ENCODE measurements around the gene DTHD1. TPM values are rescaled to one million over a fixed set of nuclear protein-coding genes. Genes with fewer than 3 reads are reported as not detected.
A peak's percentile ranks its signal among the peaks of the same experiment; 100 is the strongest.

Gene DTHD1
- total and polyA plus RNA-seq, 2 experiments from 2014 or later, result not detected

- Histone ChIP-seq H3K9me3 (ENCODE audit: low read depth) (no peaks in the 10 kb centered on the region), H4K20me1 (ENCODE audit: insufficient read depth) (no peaks in the 10 kb centered on the region), H3K4me3 (peak within 1 kb of the TSS; percentile 51), H3K9me2 (ENCODE audit: insufficient read depth) (no peaks in the 10 kb centered on the region), H3K4me1 (ENCODE audit: insufficient read depth) (no peaks in the 10 kb centered on the region), H3K27me3 (replicated peaks; ENCODE audit: insufficient read depth) (peaks cover 21% of the 10 kb centered on the region), H2AFZ (peak within 1 kb of the TSS; percentile 66), H3K36me3 (ENCODE audit: low read depth) (no peaks in the 10 kb centered on the region), H3K4me2 (ENCODE audit: unreplicated experiment) (peak within 1 kb of the TSS; percentile 68), H3F3A (ENCODE audit: insufficient read depth) (no peaks in the 10 kb centered on the region), H3K27ac (no peak within 1 kb of the TSS), H3K79me2 (ENCODE audit: insufficient read depth) (no peaks in the 10 kb centered on the region), H3K9ac (no peak within 1 kb of the TSS)
- TF ChIP-seq EZH2phosphoT487 (IDR thresholded peaks at IDR 0.05; ENCODE audit: insufficient read depth, low read depth) (no peak), EZH2 (IDR thresholded peaks at IDR 0.05; ENCODE audit: insufficient read depth, poor library complexity, severe bottlenecking) (no peak)
- in situ Hi-C loops (cut with MboI), result no loop called here
- peak; percentile 21 for DNase-seq
- WGBS, 2 experiments (ENCODE audit: low coverage in 1 of 2, low lambda C conversion rate in 2 of 2, missing lambda C conversion rate in 2 of 2), result 5 to 6% methylated on average over 53 to 56 of the region's 81 CpGs
Measured at GRCh38 chr4:36244257-36245082, 36.9 kb upstream of the DTHD1 start, which contains the start of gene ARAP2. Gene ARAP2 (minus strand): TSS chr4:36244514. CDS start chr4:36229486, 15,028 bp downstream.

GRCh38 chr4:36249610-36250009 is 31.8 kb upstream of the DTHD1 start:
- Histone ChIP-seq H3K9me2 (ENCODE audit: insufficient read depth) (no peaks in the 10 kb centered on the region), H3K9me3 (ENCODE audit: low read depth) (no peaks in the 10 kb centered on the region), H3K79me2 (ENCODE audit: insufficient read depth) (no peaks in the 10 kb centered on the region), H3K4me1 (ENCODE audit: insufficient read depth) (no peaks in the 10 kb centered on the region), H3K9ac (no peak overlapping the region), H3K4me2 (ENCODE audit: unreplicated experiment) (no peak overlapping the region), H3K4me3 (no peak overlapping the region), H3K27me3 (replicated peaks; ENCODE audit: insufficient read depth) (peaks cover 6% of the 10 kb centered on the region), H3K27ac (no peak overlapping the region), H4K20me1 (ENCODE audit: insufficient read depth) (no peaks in the 10 kb centered on the region), H3F3A (ENCODE audit: insufficient read depth) (no peaks in the 10 kb centered on the region), H3K36me3 (ENCODE audit: low read depth) (no peaks in the 10 kb centered on the region), H2AFZ (no peak overlapping the region)
- 20 to 21% methylated on average over 1 of the region's 1 CpG for WGBS, 2 experiments (ENCODE audit: low coverage in 1 of 2, low lambda C conversion rate in 2 of 2, missing lambda C conversion rate in 2 of 2)
- in situ Hi-C loops (cut with MboI), result no loop called here
- no peak for TF ChIP-seq EZH2 (IDR thresholded peaks at IDR 0.05; ENCODE audit: insufficient read depth, poor library complexity, severe bottlenecking)
- TF ChIP-seq EZH2phosphoT487 (IDR thresholded peaks at IDR 0.05; ENCODE audit: insufficient read depth, low read depth), result no peak
- no peak for DNase-seq

DNA sequence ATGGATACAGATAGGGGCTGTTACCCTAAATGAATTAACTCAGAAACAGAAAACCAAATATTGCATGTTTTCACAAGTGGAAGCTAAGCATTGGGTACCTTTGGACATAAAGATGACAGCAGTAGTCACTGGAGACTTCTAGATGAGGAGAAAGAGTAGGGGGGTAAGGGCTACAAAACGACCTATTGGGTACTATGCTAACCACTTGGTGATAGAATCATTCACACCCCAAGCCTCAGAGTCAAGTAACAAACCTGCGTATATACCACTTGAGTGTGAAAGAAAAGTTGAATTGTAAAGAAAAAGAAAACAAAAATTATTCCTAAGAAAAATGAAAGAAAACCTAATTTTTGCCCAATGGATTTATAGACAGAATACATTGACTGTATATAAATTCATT is 29.4 kb upstream of the DTHD1 start:
- no peaks in the 10 kb centered on the region for H3K27me3 ChIP-seq (replicated peaks; ENCODE audit: insufficient read depth)
- no peak for DNase-seq
- no peaks in the 10 kb centered on the region for H3F3A ChIP-seq (ENCODE audit: insufficient read depth)
- no peaks in the 10 kb centered on the region for H3K9me2 ChIP-seq (ENCODE audit: insufficient read depth)
- no peak overlapping the region for H3K27ac ChIP-seq
- H3K36me3 ChIP-seq (ENCODE audit: low read depth), result no peaks in the 10 kb centered on the region
- H3K4me1 ChIP-seq (ENCODE audit: insufficient read depth), result no peaks in the 10 kb centered on the region
- in situ Hi-C loops (cut with MboI), result no loop called here
- H3K4me2 ChIP-seq (ENCODE audit: unreplicated experiment), result no peak overlapping the region
- H3K79me2 ChIP-seq (ENCODE audit: insufficient read depth), result no peaks in the 10 kb centered on the region
- no peaks in the 10 kb centered on the region for H4K20me1 ChIP-seq (ENCODE audit: insufficient read depth)
- 24 to 31% methylated on average over 2 of the region's 2 CpGs for WGBS, 2 experiments (ENCODE audit: low coverage in 1 of 2, low lambda C conversion rate in 2 of 2, missing lambda C conversion rate in 2 of 2)
- no peak overlapping the region for H2AFZ ChIP-seq
- TF ChIP-seq EZH2 (IDR thresholded peaks at IDR 0.05; ENCODE audit: insufficient read depth, poor library complexity, severe bottlenecking) (no peak), EZH2phosphoT487 (IDR thresholded peaks at IDR 0.05; ENCODE audit: insufficient read depth, low read depth) (no peak)
- H3K9me3 ChIP-seq (ENCODE audit: low read depth), result no peaks in the 10 kb centered on the region
- no peak overlapping the region for H3K4me3 ChIP-seq
- H3K9ac ChIP-seq, result no peak overlapping the region

DNA sequence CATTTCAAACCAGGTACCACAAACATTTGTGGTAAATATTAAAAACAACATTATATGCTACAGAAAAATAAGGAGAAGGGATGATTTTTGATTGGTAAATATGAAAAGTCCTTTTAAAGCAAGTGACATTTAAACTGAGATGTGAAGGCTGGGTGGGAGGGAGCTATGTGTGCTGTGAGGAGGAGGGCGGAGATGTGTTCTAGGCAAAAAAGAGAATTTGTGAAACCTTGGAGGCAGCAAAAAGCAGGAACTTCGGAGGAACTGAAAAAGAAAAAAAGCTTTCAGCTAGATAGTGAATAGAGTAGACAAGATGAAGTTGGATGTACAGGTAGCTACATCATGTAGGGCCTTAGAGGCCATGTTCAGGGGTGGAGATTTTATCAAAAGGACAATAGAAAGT is 27.0 kb upstream of the DTHD1 start:
- H3K4me2 ChIP-seq (ENCODE audit: unreplicated experiment), result no peak overlapping the region
- WGBS, 2 experiments (ENCODE audit: low coverage in 1 of 2, low lambda C conversion rate in 2 of 2, missing lambda C conversion rate in 2 of 2), result 25 to 31% methylated on average over 2 of the region's 2 CpGs
- no peak overlapping the region for H3K4me3 ChIP-seq
- no peaks in the 10 kb centered on the region for H3F3A ChIP-seq (ENCODE audit: insufficient read depth)
- no peaks in the 10 kb centered on the region for H3K4me1 ChIP-seq (ENCODE audit: insufficient read depth)
- no peaks in the 10 kb centered on the region for H4K20me1 ChIP-seq (ENCODE audit: insufficient read depth)
- no peak overlapping the region for H3K27ac ChIP-seq
- TF ChIP-seq EZH2phosphoT487 (IDR thresholded peaks at IDR 0.05; ENCODE audit: insufficient read depth, low read depth) (no peak), EZH2 (IDR thresholded peaks at IDR 0.05; ENCODE audit: insufficient read depth, poor library complexity, severe bottlenecking) (no peak)
- no peaks in the 10 kb centered on the region for H3K27me3 ChIP-seq (replicated peaks; ENCODE audit: insufficient read depth)
- H3K79me2 ChIP-seq (ENCODE audit: insufficient read depth), result no peaks in the 10 kb centered on the region
- no peaks in the 10 kb centered on the region for H3K9me3 ChIP-seq (ENCODE audit: low read depth)
- H3K9me2 ChIP-seq (ENCODE audit: insufficient read depth), result no peaks in the 10 kb centered on the region
- H3K9ac ChIP-seq, result no peak overlapping the region
- no peaks in the 10 kb centered on the region for H3K36me3 ChIP-seq (ENCODE audit: low read depth)
- no peak overlapping the region for H2AFZ ChIP-seq
- no peak for DNase-seq
- in situ Hi-C loops (cut with MboI), result no loop called here
